NCI-H146 treated with DMSO at 0.1 percent for 48 hours (cell line): ENCODE measurements around the gene ERCC8.
"Not testable (repeated sequence)": the region's sequence is repeated elsewhere in the genome, so short reads cannot be mapped to it uniquely, and the experiment has no call there.

Experiments used
- DNase-seq: peaks from one replicate; lab custom pipeline; 2025; ENCODE audit not compliant: unreplicated experiment; lab: John Stamatoyannopoulos, UW

Gene ERCC8

DNA sequence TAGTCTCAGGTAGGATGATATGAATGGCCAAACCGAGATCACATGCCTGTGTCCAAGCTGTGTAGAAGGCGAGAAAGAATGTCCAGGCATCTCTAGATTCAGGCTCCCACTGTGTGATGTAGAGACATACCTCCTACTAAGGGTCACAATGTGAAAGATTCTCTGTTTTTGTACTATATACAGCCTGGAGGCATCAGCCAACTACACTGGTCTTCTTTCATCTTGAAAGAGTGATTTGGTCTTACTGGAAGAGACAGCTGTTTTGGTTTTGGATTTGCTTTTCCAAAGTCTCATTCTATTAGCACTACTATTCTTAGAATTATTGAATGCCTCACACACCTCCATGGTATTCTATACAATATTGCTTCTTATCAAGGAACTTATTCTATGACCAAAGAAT is 26.4 kb downstream of the ERCC8 start:
- DNase-seq, result no peak

DNA sequence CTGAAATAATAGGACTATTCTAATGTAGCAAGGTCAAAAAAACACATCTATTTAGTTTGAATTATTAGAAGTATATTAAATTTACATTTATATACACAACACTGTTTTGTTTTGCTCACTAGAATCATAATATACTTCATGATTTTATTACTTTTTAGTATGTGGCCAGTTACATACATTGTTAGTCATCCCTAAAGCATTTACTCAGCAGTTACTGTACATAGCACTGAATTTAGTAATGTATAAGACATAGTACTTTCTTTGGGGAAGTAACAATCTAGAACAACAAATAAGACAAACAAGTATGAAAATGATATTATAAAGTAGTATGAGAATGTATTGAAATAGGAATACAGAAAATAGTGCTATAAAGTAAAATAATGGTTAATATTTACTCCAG is 28.2 kb downstream of the ERCC8 start:
- no peak for DNase-seq

DNA sequence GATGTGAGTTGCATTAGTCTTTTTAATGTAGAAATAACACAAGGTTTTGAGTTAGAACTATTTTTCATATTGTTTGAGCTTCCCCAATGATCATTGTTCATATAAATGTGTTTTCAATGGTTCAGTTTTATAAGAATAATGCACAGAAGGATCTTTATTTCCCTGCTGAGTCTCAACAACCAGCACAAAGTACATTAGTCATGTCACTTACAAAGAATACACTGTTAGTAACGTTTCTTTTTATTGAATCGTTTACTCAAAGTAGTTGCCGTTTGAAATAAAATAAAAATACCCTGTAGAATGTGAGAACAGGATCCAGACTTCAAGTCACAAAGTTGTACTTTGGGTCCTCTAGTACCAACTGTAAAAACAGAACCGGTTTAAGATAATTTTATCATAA is 41.5 kb downstream of the ERCC8 start:
- no peak for DNase-seq

DNA sequence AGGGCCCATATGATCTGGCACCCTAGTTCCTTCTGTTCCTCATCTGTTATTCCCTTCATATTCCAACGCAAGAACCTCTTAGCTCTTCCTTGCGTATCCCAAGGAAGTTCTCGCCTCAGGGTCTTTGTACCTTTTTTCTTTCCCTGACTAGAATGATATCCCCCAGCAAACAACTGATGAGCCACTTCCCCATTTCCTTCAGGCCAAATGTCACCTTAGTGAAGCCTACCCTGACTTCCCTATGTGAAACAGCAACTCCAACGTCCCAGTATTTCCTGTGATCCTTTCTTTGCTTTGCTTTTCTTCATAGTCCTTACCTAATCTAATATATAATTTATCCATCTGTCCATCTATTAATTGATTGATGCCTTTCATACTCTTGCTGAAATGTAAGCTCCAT is 47.9 kb downstream of the ERCC8 start:
- DNase-seq, result no peak

DNA sequence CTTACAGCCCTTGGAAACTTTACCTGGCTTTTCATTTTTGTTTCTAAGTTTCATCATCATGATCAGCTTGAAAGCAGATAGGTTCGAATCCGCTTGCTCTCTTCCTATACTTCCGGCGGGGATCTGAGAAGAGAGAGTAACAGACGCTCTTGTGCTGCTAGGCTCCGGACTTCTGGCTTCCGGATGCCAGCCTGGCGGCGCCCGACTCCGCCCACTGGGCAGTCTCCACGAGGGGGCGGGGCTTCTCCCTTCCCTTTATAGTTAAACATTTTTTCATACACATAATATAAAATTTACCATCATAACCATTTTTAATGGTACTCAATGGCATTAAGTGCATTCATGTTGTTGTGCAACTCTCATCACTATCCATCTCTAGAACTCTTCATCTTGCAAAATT is 51.3 kb downstream of the ERCC8 start:
- DNase-seq, result no peak

DNA sequence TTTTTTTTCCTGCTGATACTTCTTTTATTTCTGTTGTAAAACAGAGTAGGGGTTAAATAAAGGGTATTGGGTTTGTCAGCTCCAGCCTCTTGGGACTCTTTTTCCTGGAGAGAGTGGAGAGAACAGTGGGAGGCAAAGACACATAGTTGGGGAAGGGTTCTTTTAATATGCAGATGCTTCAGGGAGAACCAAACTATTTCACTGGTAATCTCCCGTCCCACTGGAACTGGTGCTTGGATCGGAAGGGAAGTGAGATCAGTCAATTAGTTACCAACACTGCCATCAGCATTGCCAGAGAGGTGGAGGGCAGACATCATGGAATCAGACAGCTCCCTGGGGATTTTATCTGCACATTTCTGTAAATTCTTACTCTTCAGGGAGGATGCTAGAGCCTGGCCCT is 53.2 kb downstream of the ERCC8 start:
- DNase-seq, result no peak

DNA sequence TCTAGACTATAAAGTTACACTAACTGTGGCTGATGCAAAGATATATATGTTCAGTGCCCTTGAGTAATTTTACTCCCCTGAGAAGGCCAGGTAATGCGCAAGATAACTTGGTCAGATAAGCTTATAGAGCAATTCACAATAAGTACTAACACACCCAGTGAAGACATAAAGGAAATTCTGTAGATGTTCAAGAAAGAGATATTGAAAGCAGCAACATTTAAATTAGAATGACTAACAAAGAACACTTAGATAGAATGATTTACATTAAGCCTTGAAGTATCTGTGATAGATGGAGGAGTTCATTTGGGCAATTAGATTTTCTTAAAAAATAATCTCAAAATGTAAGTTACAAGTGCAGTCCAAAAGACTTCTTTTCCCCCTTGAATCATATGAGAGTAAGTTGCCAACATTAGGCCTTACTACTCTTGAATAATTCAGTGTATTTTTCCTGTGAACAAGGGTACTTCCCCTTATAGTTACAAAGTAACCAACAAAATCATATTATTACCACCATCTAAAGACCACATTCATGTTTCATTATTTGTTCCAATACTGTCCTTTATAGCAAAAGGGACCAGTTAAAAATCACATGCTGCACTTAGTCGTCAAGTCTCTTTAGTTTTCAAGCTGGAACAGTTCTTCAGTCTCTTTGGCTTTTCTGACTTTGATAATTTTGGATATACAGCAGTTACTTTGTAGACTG is 56.4 kb downstream of the ERCC8 start:
- DNase-seq, result no peak

DNA sequence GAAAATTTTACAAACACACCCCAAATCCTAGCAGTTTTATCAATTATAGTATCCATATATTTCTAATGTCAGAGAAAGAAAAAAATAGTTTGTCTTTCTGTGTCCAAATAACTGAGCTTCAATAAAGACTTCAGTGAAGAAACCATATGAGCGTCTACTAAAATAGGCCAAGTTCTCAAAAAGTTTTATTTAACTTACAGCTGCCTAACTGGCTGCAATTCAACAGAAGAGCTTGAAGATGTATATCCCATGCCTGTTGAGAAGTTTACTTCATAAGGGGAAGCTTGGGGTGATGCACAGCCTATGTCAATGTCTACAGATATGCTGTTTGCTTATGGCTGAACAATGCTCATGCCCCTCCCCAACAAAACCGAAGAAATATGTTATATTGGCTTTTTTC is 57.1 kb downstream of the ERCC8 start:
- DNase-seq, result no peak

DNA sequence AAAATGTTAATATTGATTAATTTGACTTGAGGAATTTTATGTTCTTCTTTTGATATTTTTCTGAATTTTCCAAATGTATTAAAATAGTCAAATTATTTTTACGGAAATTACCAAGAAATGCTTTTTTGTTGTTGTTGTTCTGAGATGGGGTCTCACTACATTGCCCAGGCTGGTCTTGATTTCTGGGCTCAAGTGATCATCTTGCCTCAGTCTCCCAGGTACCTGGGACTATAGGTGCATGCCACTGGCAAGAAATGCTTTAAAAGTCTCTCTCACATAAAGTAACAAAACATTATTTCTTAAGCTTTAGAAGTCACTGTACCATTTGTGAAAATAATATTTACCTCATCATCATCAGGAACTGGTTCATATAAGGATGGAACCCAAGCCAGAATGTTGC is 57.8 kb downstream of the ERCC8 start:
- DNase-seq, result no peak

DNA sequence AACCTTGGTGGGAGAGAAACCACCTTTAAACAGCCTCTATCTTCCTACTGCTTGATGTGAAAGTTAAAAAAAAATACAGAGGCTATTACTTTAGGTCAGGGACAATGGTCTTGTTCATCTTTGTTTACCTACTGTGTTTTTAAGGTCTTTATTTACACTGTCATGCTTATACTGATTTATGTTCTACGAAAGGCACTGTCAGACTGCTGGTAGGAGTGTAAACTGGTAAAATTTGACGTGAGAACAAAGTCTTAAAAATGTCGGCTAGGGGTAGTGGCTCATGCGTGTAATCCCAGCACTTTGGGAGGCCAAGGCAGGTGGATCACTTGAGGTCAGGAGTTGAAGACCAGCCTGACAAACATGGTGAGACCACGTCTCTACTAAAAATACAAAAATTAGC is 58.7 kb downstream of the ERCC8 start:
- no peak for DNase-seq

DNA sequence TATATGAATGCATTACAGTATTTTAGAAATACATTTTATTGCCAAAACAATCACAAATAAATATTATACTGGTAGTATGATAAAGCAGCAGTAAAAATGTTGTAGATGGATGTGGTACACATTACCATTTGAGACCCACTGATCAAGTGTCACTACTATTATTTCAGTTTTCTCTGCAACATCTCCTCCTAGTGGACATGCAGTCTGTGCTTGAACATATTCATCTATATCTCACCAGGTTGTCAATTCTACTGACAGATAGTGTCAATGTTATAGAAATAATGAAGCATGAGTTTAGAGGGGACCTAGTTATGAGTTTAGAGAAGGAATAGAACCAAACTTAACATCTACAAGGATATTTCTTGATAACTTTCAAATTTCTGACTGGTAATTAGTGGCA is 61.6 kb downstream of the ERCC8 start:
- DNase-seq, result no peak

DNA sequence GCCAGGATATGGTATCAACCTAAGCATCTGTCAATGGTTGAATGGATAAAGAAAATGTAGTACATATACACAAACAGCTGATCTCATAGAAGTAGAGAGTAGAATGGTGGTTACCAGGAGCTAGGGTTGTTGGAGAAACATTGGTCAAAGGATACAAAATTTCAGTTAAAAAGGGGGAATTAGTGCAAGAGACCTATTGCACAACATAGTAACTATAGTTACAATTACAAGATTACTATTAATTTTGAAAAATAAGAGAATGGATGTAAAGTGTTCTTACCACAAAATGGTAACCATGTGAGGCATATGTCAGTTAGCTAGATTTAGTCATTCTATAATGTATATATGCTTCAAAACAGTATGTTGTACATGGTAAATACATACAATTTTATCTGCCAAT is 72.0 kb downstream of the ERCC8 start:
- DNase-seq, result no peak

DNA sequence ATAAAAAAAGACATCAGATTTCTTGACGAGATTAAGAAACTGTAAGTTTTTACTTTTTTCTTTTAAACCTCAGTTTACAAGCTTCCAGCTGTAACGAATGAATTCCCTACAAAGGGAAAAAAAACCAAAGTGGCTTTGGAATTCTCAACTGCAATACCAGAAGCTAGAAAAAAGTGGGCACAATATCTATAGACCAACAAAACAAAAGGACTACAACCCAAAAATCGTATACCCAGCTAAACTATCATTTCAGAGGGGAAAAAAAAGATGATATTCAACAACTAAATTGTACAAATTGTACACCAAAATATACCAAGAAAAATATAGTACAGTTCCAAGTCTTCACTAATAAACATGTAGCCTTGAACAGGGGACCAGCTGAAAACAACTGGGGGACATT is 74.0 kb downstream of the ERCC8 start:
- no peak for DNase-seq

DNA sequence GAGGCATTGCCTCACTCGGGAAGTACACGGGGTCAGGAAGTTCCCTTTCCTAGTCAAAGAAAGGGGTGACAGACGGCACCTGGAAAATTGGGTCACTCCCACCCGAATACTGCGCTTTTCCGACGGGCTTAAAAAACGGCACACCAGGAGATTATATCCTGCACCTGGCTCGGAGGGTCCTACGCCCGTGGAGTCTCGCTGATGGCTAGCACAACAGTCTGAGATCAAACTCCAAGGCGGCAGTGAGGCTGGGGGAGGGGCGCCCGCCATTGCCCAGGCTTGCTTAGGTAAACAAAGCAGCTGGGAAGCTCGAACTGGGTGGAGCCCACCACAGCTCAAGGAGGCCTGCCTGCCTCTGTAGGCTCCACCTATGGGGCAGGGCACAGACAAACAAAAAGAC is 84.3 kb downstream of the ERCC8 start:
- not testable (repeated sequence) for DNase-seq

DNA sequence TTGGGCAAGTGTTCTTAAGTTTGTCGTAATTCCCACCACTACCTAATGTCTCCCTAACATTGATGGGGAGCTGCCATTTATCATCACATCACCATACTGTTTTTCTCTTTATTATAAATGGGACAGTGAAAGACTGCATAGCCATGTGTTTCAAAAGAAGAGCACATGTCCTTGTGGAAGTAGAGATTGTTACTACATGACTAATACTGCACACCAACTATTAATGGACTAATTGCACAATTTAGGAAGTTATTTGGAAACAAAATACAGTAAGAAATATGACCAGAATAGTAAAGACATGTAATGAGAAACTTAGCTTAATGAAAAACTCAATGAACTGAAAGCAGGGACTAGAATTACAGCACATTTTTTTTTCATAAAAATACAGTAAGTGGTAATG is 88.8 kb downstream of the ERCC8 start:
- DNase-seq, result no peak

DNA sequence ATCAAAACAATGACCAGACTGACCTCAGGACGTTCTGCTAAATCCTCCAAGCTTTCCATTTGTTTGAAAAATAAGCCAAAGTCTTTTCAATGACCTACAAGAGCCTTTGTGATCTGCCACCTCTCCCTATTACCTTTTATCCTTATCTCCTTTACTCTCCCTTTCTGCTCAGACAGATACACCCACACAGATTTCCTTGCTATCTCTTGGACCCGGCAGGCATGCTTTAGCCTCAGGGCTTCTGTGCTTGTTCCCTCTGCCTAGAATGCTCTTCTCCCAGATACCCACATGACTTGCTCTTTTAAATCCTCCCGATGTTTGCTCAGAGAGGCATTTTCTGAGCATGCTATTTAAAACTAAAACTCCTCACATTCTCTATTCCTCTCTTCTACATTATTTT is 91.9 kb downstream of the ERCC8 start:
- DNase-seq, result peak; percentile 10

DNA sequence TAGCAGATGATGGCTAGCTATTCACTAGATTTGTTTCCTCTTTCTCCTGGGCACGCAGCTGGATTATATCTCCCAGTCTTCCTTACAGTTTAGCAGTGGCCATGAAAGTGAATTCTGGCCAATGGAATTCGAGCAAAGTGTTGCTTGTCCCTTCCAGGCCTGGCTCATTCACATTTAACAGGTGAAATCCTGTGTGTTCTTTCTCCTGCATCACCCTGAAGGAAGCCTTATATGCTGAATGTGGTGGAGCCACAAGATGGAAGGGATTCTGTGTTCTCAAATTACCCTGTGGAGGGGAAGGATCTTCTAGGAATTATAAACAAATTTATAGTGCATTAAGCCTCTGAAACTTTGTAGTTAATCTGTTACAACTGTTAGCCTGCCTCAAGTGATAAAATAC is 92.6 kb downstream of the ERCC8 start:
- DNase-seq, result no peak

DNA sequence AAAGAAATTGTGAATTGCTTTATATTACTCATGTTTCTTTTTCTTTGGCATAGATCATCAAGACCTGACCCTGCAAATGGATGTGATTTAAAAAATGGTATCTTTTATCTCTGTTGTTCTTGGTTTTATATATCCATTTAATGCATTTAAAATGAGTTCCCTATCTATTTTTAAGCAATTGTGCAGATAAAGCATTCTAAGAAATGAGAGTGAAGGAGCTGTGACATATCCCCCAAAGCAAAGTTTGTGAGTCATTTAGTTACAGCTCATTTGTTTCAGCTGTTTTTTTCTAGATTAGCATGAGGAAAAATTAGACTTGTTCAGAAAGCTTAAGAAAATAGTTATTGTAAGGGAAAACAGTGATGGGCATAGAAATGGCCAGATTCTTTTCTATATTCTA is 93.2 kb downstream of the ERCC8 start:
- no peak for DNase-seq

DNA sequence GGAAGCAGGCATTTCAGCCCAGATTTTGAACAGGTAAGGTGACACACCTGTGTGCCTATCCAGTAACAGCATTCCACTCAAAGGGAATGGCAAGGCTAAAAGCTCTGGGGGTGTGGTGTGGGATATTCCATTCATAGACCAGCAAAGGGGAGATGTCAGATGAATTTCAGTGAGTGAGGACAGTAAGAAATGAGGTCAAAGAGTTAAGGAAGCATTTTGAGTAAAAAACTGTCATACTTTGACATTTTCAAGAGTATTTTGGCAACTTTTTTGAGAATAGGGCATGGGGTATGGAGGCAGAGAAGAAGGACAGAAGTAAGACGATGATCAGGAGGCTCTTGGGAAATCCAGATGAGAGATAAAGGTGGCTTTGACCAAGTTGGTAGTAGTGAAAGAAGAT is 98.6 kb downstream of the ERCC8 start:
- no peak for DNase-seq

DNA sequence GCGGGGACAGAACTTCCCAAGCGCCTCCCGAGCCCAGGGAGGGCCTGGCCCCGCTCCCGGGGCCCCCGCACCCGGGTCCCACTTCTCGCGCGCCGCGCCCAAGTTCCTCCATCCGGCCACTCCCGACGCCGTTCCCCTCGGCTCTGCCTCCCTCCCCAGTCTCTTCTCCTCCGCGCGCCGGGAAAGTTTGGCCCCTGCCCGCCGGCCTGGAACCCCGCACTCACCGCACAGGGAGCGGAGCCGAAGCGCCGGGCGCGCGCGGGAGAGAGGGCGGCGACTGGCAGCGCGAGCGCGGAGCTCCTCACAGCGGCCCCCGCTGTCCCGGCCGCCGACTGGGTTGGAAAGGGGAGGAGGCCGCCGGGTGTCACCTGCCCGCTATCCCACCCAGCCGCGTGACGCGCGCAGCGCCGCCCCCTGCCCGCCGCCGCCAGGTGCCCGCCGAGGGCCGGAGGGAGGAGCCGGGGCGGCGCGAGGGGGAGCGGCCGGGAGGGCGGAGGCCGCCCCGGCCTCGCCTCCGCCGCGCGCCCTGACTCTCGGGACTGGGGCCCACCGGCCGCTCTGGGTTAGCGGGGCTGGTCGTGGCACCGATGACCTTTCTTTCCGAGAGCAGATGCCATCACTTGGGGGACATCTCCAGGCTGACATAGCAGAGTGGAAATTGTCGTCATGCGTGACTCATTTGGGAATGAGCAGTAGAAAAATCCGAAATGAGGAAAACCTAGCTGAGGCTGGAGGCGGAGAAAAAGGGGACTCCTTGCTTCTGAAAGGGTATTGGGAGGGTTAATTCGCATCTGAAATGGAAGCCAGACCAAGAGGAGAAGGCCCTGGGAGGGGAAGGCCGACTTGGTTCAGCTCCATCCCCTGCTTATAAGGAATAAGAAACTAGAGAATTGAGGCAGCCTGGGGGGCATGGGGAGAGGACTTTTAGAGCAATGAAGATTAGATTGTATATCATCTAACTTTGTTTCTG is 100.6 kb downstream of the ERCC8 start, which contains the start of gene ELOVL7:
ELOVL7 (minus strand) TSS at position 334 of the 970 bp plus-strand sequence. CDS start 56,872 bp downstream, outside the sequence.
- DNase-seq, result peak; percentile 76

DNA sequence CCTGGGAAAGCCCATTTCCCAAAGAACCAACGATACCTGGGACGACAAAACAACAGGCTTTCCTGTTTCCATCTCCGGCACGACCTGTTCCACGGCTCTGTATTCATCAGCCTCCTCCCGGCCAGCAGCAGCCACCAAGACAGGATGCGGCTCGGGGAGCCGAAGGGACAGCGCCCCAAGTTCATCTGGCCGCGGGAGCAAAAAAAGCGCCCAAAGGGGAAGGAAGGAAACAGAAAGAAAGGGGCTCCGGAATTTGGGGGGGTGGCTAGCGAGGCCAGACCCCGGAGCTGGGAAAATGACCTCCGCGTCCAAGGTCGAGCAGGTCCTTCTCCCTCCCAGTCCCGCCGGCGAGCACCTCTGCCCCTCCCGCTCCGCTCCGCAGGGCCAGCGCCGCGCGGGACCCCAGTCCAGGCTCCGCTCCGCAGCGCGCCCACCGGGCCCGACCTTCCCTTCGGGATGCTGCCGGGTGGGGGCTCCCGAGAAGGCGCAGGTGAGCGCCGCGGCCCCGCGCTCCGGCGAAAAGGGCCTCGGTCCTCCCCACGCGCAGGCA is 101.4 kb downstream of the ERCC8 start:
- no peak for DNase-seq

DNA sequence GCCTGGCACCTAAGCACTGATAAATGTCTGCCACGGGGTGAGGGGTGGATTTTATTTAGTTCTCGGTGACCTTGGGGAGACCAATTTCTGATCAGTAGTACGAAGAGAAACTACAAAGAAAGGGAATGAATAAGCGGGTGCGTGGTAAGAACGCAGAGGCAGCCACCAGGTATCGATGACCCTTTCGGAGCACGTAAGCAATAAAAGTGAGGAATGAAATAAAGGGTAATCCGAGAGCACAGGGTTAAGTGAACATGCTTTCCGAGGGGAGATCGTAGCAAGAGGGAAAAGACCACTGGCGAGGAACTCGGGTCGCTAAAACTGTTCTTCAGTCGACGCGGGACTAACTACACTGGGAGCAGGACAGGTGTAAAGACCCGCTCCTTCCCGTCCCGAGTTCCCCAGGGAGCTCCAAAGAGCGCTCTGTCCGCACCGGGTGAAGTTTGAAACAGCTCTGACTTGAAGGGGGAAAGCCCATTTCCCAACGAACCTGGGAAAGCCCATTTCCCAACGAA is 101.9 kb downstream of the ERCC8 start:
- no peak for DNase-seq
